H1 (cell line): ENCODE results near the gene TFB2M. TPM values are rescaled to one million over a fixed set of nuclear protein-coding genes. Genes with fewer than 3 reads are reported as not detected.
"Not testable (repeated sequence)": the region's sequence is repeated elsewhere in the genome, so short reads cannot be mapped to it uniquely, and the experiment has no call there.

Experiments
- CTCF ChIA-PET: fragments of 300-600 bp; sonication (Branson Sonifier 250); formaldehyde crosslinking; loops from one replicate; lab custom pipeline; 2021; ENCODE audit not compliant: partially characterized antibody; lab: Charles Lee
- POLR2A ChIA-PET: fragments of 300-600 bp; sonication (Branson Sonifier 250); formaldehyde crosslinking; loops from one replicate; lab custom pipeline; 2021; ENCODE audit warnings: inconsistent platforms; ENCODE audit not compliant: partially characterized antibody; lab: Charles Lee
- DNase-seq, 2 experiments: peaks; one replicate each; pipeline versions ENCODE4 v3.0.0 to v3.0.0-alpha.2; 2010 to 2022; ENCODE audit warnings: low spot score in 2 of 2, low read depth in 1 of 2, mixed read lengths in 1 of 2
- FAIRE-seq: peaks from 2 replicates; lab custom pipeline; 2011; peaks lifted over from hg19 to GRCh38; lab: Jason Lieb, UNC
- H2AFZ ChIP-seq: 2 replicates; pipeline ENCODE4 v1.8.1; 2012; ENCODE audit warnings: low read length, inconsistent platforms
- H2AK5ac ChIP-seq: 2 replicates; pipeline ENCODE4 v1.6.1; 2013; ENCODE audit warnings: low read depth, low read length
- H2BK120ac ChIP-seq: replicated peaks from 2 replicates; pipeline ENCODE3; 2013; ENCODE audit warnings: low read depth, low read length, inconsistent platforms
- H2BK12ac ChIP-seq: 2 replicates; pipeline ENCODE4 v1.6.1; 2013; ENCODE audit warnings: low read depth, low read length
- H2BK15ac ChIP-seq: 2 replicates; pipeline ENCODE4 v1.6.1; 2013; ENCODE audit warnings: low read length
- H2BK20ac ChIP-seq: 2 replicates; pipeline ENCODE4 v1.6.1; 2013; ENCODE audit warnings: low read length
- H2BK5ac ChIP-seq: 2 replicates; pipeline ENCODE4 v1.6.1; 2013; ENCODE audit warnings: low read depth, low read length
- H3K14ac ChIP-seq: 2 replicates; pipeline ENCODE4 v1.6.1; 2013; ENCODE audit warnings: inconsistent platforms; ENCODE audit not compliant: insufficient read length
- H3K18ac ChIP-seq: 2 replicates; pipeline ENCODE4 v1.6.1; 2013; ENCODE audit warnings: low read length; ENCODE audit errors: extremely low read depth
- H3K23ac ChIP-seq: 2 replicates; pipeline ENCODE4 v1.6.1; 2013; ENCODE audit warnings: inconsistent platforms; ENCODE audit not compliant: insufficient read length
- H3K23me2 ChIP-seq: 2 replicates; pipeline ENCODE4 v1.6.1; 2013; ENCODE audit warnings: low read depth, low read length
- H3K27ac ChIP-seq: 2 replicates; pipeline ENCODE4 v1.6.1; 2011; ENCODE audit warnings: low read depth, low read length, inconsistent platforms
- H3K27me3 ChIP-seq, 4 experiments: replicated peaks in 1 of 4; 1 replicate in 1 of 4; 2 replicates in 3 of 4; pipeline versions ENCODE4 v1.6.1 to v1.8.1; 2011 to 2013; ENCODE audit warnings: low read length in 3 of 4, mild to moderate bottlenecking in 3 of 4, inconsistent platforms in 2 of 4, mixed read lengths in 2 of 4, moderate library complexity in 1 of 4; ENCODE audit not compliant: control insufficient read depth in 3 of 4, insufficient read depth in 3 of 4; ENCODE audit errors: extremely low read depth in 1 of 4
- H3K36me3 ChIP-seq, 4 experiments: 2 replicates each; pipeline versions ENCODE4 v1.6.1 to v1.8.1; 2011 to 2013; ENCODE audit warnings: mild to moderate bottlenecking in 4 of 4, low read length in 3 of 4, moderate library complexity in 2 of 4, control low read depth in 1 of 4, inconsistent platforms in 1 of 4; ENCODE audit not compliant: insufficient read depth in 4 of 4, control insufficient read depth in 2 of 4
- H3K4ac ChIP-seq: replicated peaks from 2 replicates; pipeline ENCODE3; 2013; ENCODE audit warnings: low read length, low read depth, mixed read lengths, inconsistent platforms; ENCODE audit not compliant: insufficient read length
- H3K4me1 ChIP-seq, 4 experiments: replicated peaks in 1 of 4; 1 replicate in 1 of 4; 2 replicates in 3 of 4; pipeline versions ENCODE4 v1.6.1 to v1.8.1; 2011 to 2013; ENCODE audit warnings: low read length in 3 of 4, inconsistent platforms in 2 of 4, mixed read lengths in 1 of 4; ENCODE audit not compliant: insufficient read depth in 4 of 4, control insufficient read depth in 3 of 4
- H3K4me2 ChIP-seq, 2 experiments: 2 replicates each; pipeline versions ENCODE4 v1.6.1 to v1.8.1; 2011 to 2013; ENCODE audit warnings: low read depth in 2 of 2, low read length in 2 of 2, control low read depth in 1 of 2, inconsistent platforms in 1 of 2, mild to moderate bottlenecking in 1 of 2; ENCODE audit not compliant: insufficient read depth in 1 of 2
- H3K4me3 ChIP-seq, 4 experiments: fragments of 200-600, 300-600 bp in 1 of 4; sonication (generic), shearing (Covaris generic), sonication (Bioruptor Twin) in 1 of 4; 2 replicates each; pipeline versions ENCODE4 v1.5.1 to v1.8.1; 2011 to 2016; ENCODE audit warnings: low read length in 4 of 4, low read depth in 3 of 4, control low read depth in 2 of 4, inconsistent platforms in 2 of 4, mild to moderate bottlenecking in 2 of 4, mixed read lengths in 1 of 4, moderate library complexity in 1 of 4; ENCODE audit not compliant: insufficient read depth in 2 of 4; ENCODE audit errors: extremely low read depth in 1 of 4
- H3K56ac ChIP-seq: replicated peaks from 2 replicates; pipeline ENCODE3; 2013; ENCODE audit warnings: low read depth, mild to moderate bottlenecking, mixed read lengths, low read length, inconsistent platforms; ENCODE audit not compliant: insufficient read length
- H3K79me1 ChIP-seq: 2 replicates; pipeline ENCODE4 v1.6.1; 2013; ENCODE audit warnings: low read depth, low read length, control low read depth
- H3K79me2 ChIP-seq, 2 experiments: 2 replicates each; pipeline versions ENCODE4 v1.6.1 to v1.8.1; 2012 to 2013; ENCODE audit warnings: low read length in 2 of 2, mild to moderate bottlenecking in 2 of 2, inconsistent platforms in 1 of 2; ENCODE audit not compliant: insufficient read depth in 2 of 2, control insufficient read depth in 1 of 2
- H3K9ac ChIP-seq, 4 experiments: replicated peaks in 1 of 4; 1 replicate in 1 of 4; 2 replicates in 3 of 4; pipeline versions ENCODE4 v1.6.1 to v1.8.1; 2011 to 2013; ENCODE audit warnings: low read depth in 3 of 4, low read length in 3 of 4, control low read depth in 2 of 4, mild to moderate bottlenecking in 2 of 4, moderate library complexity in 2 of 4, inconsistent platforms in 1 of 4; ENCODE audit errors: extremely low read depth in 1 of 4
- H3K9me3 ChIP-seq, 2 experiments: 2 replicates each; pipeline versions ENCODE4 v1.6.1 to v1.8.1; 2012 to 2013; ENCODE audit warnings: mild to moderate bottlenecking in 2 of 2, moderate library complexity in 2 of 2, control low read depth in 1 of 2, inconsistent platforms in 1 of 2, low read depth in 1 of 2, low read length in 1 of 2, mixed read lengths in 1 of 2; ENCODE audit not compliant: insufficient read depth in 2 of 2
- H4K20me1 ChIP-seq, 2 experiments: replicated peaks in 1 of 2; 2 replicates each; pipeline versions ENCODE3 to v1.8.1; 2011 to 2013; ENCODE audit warnings: inconsistent platforms in 2 of 2, low read length in 2 of 2, mild to moderate bottlenecking in 1 of 2; ENCODE audit not compliant: insufficient read depth in 2 of 2, control insufficient read depth in 1 of 2
- H4K5ac ChIP-seq: 2 replicates; pipeline ENCODE4 v1.6.1; 2013; ENCODE audit warnings: low read length, low read depth, mixed read lengths, inconsistent platforms; ENCODE audit not compliant: insufficient read length
- H4K8ac ChIP-seq: 2 replicates; pipeline ENCODE4 v1.8.0; 2013; ENCODE audit warnings: mild to moderate bottlenecking, moderate library complexity, low read length, inconsistent platforms; ENCODE audit not compliant: insufficient read depth; ENCODE audit errors: extremely low read depth
- H4K91ac ChIP-seq: replicated peaks from 2 replicates; pipeline ENCODE3; 2013; ENCODE audit warnings: low read length, mixed read lengths, inconsistent platforms; ENCODE audit not compliant: insufficient read length
- WGBS, 2 experiments: shearing (Covaris generic) in 1 of 2; methylation state at CpG; one replicate each; pipeline versions ENCODE4 v1.1.6 to v1.1.7; 2013 to 2015; ENCODE audit warnings: low lambda C conversion rate in 2 of 2, mixed read lengths in 2 of 2, inconsistent platforms in 1 of 2, low coverage in 1 of 2, missing lambda C conversion rate in 1 of 2; ENCODE audit not compliant: insufficient replicate concordance in 2 of 2, insufficient coverage in 1 of 2, insufficient read length in 1 of 2; ENCODE audit errors: extremely low coverage in 1 of 2, missing lambda C conversion rate in 1 of 2; 5-methylcytosine and 5-hydroxymethylcytosine counted together
- polyA plus RNA-seq, 7 experiments: library from polyadenylated mRNA; depleted of rRNA in 3 of 7; stranded (reverse) in 5 of 7; unstranded in 2 of 7; fragments of >200 nt in 5 of 7; fragments of 200-250 nt in 2 of 7; gene quantifications; 1 replicate in 5 of 7; 2 replicates in 1 of 7; 4 replicates in 1 of 7; pipeline versions ENCODE4 v1.2.1 to v1.2.3, GENCODE V29; 2011 to 2013; ENCODE audit warnings: missing spikeins in 2 of 7, mixed read lengths in 2 of 7
- total RNA-seq: library from RNA; stranded (reverse); fragmentation: NEBNext Ultra II Directional; extraction: Animal tissue kit (Norgen Biotek cat#: 25700); gene quantifications from 2 replicates; pipeline ENCODE4 v1.2.1, GENCODE V29; 2021

The TFB2M gene
- total and polyA plus RNA-seq, 2 of the 8 experiments (the other 6 are each of a cell fraction or from before 2014, with no cell fraction given): 10.4 to 22.0 TPM

DNA sequence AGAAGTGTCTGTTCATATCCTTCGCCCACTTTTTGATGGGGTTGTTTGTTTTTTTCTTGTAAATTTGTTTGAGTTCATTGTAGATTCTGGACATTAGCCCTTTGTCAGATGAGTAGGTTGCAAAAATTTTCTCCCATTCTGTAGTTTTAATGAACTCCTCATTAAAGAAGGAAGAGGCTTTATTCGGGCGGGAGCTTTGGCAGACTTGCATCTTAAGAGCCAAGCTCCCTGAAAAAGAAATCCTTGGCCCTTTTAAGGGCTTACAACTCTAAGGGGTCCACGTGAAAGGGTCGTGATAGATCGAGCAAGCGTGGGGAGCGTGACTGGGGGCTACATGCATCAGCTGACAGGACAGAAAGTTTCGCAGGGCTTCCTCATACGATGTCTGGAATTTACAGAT is 23.9 kb upstream of the TFB2M start:
- H3K79me2 ChIP-seq: peaks cover 0 to 11% of the 10 kb centered on the region in 2 experiments; a peak in 2 of 4 replicates
- H2BK120ac ChIP-seq, H3K27ac ChIP-seq, H4K5ac ChIP-seq, H2BK15ac ChIP-seq, POLR2A ChIA-PET, H3K14ac ChIP-seq, H3K79me1 ChIP-seq, H3K56ac ChIP-seq, H3K9me3 ChIP-seq, H3K4me1 ChIP-seq, H3K36me3 ChIP-seq, H2BK12ac ChIP-seq, H3K4me2 ChIP-seq, DNase-seq, H3K23me2 ChIP-seq, H3K9ac ChIP-seq, H4K8ac ChIP-seq, H3K4me3 ChIP-seq, H4K91ac ChIP-seq, H3K18ac ChIP-seq, H2BK20ac ChIP-seq, H2AK5ac ChIP-seq, H2AFZ ChIP-seq, FAIRE-seq, H3K4ac ChIP-seq, H3K27me3 ChIP-seq, H3K23ac ChIP-seq, CTCF ChIA-PET, H4K20me1 ChIP-seq, H2BK5ac ChIP-seq: not testable (repeated sequence)
- whole genome bisulfite sequencing, 2 experiments: 92% methylated on average over 9 of the region's 10 CpGs; no CpG with 5 or more reads in 1 of the 2 experiments
